K562 (cell line): ENCODE results near the gene HOTAIR. TPM values are rescaled to one million over a fixed set of nuclear protein-coding genes. Genes with fewer than 3 reads are reported as not detected.

ENCODE experiments used
- ATAC-seq: fragments of 200-7000 bp; cut with Tn5 transposase; 3 replicates; pipeline ENCODE4 v1.9.1; 2020; ENCODE audit warnings: moderate library complexity
- BruUV-seq: library from RNA; stranded (reverse); fragments of 400-500 nt; replicated peaks from 2 replicates; lab custom pipeline; 2021; lab: Mats Ljungman, UMichigan
- CTCF ChIA-PET: fragments of 300-600 bp; formaldehyde crosslinking; extraction: SDS; loops from one replicate; lab custom pipeline; 2021; ENCODE audit warnings: low intra/inter-chr PET ratio; lab: Yijun Ruan, JAX
- POLR2A ChIA-PET: fragments of 300-600, 350-650 bp; sonication (Branson Sonifier 250); formaldehyde crosslinking; extraction: SDS; loops from one replicate; lab custom pipeline; 2021; ENCODE audit warnings: antibody characterized with exemption, inconsistent platforms; lab: Yijun Ruan, JAX
- DNase-seq, 4 experiments: peaks; one replicate each; pipeline versions ENCODE4 v3.0.0 to v3.0.0-alpha.2; 2011 to 2018; ENCODE audit warnings: low spot score in 3 of 4, mixed read lengths in 3 of 4; ENCODE audit errors: extremely low read depth in 1 of 4
- FAIRE-seq: peaks from 2 replicates; lab custom pipeline; 2011; peaks lifted over from hg19 to GRCh38; lab: Jason Lieb, UNC
- H2AFZ ChIP-seq: 2 replicates; pipeline ENCODE4 v1.6.0; 2011; ENCODE audit warnings: low read depth, low read length, control low read depth, inconsistent platforms
- H3K27ac ChIP-seq: fragments of 200-600 bp; 3 replicates; pipeline ENCODE4 v1.8.0; 2011; ENCODE audit warnings: low read depth, mild to moderate bottlenecking, control low read depth, inconsistent platforms, low read length, moderate library complexity, mixed read lengths; ENCODE audit errors: extremely low read depth
- H3K27me3 ChIP-seq, 2 experiments: fragments of 300-600 bp in 1 of 2; 2 replicates in 1 of 2; 3 replicates in 1 of 2; pipeline versions ENCODE4 v1.6.0 to v1.8.0; 2011; ENCODE audit warnings: inconsistent platforms in 2 of 2, low read length in 2 of 2, mild to moderate bottlenecking in 1 of 2, mixed read lengths in 1 of 2, moderate library complexity in 1 of 2; ENCODE audit not compliant: control insufficient read depth in 2 of 2, insufficient read depth in 2 of 2
- H3K36me3 ChIP-seq: fragments of 300-600 bp; 3 replicates; pipeline ENCODE4 v1.8.0; 2011; ENCODE audit warnings: mild to moderate bottlenecking, low read length, inconsistent platforms; ENCODE audit not compliant: control insufficient read depth, insufficient read depth
- H3K4me1 ChIP-seq, 2 experiments: fragments of 200-600 bp in 1 of 2; replicated peaks in 1 of 2; 2 replicates in 1 of 2; 3 replicates in 1 of 2; pipeline versions ENCODE4 v1.5.1 to v1.8.0; 2011; ENCODE audit warnings: inconsistent platforms in 2 of 2, low read length in 2 of 2, mild to moderate bottlenecking in 1 of 2, mixed read lengths in 1 of 2, moderate library complexity in 1 of 2; ENCODE audit not compliant: control insufficient read depth in 2 of 2, insufficient read depth in 2 of 2
- H3K4me2 ChIP-seq: 2 replicates; pipeline ENCODE4 v1.6.1; 2011; ENCODE audit warnings: low read length, control low read depth, inconsistent platforms, mixed read lengths; ENCODE audit not compliant: insufficient read depth
- H3K4me3 ChIP-seq: fragments of 200-600 bp; sonication (generic), shearing (Covaris generic); 2 replicates; pipeline ENCODE4 v1.5.1; 2016; ENCODE audit warnings: control low read depth, inconsistent platforms
- H3K79me2 ChIP-seq: fragments of 200-600 bp; 3 replicates; pipeline ENCODE4 v1.8.0; 2011; ENCODE audit warnings: low read length, inconsistent platforms; ENCODE audit not compliant: control insufficient read depth, insufficient read depth
- H3K9ac ChIP-seq, 2 experiments: 2 replicates each; pipeline versions ENCODE4 v1.6.0 to v1.6.1; 2011; ENCODE audit warnings: low read depth in 2 of 2, low read length in 2 of 2, control low read depth in 1 of 2, inconsistent platforms in 1 of 2, mild to moderate bottlenecking in 1 of 2, mixed read lengths in 1 of 2; ENCODE audit not compliant: insufficient read depth in 1 of 2
- H3K9me1 ChIP-seq: one replicate; pipeline ENCODE4 v1.6.0; 2011; ENCODE audit warnings: inconsistent platforms, mild to moderate bottlenecking, low read length, moderate library complexity; ENCODE audit not compliant: control insufficient read depth, insufficient read depth
- H3K9me3 ChIP-seq: replicated peaks from 2 replicates; pipeline ENCODE4 v1.5.1; 2011; ENCODE audit warnings: low read depth, low read length, inconsistent platforms; ENCODE audit not compliant: control insufficient read depth, insufficient read depth
- H4K20me1 ChIP-seq: replicated peaks from 2 replicates; pipeline ENCODE4 v1.6.1; 2011; ENCODE audit warnings: low read length, inconsistent platforms, mixed read lengths; ENCODE audit not compliant: control insufficient read depth, insufficient read depth
- CREM ChIP-seq: IDR thresholded peaks from 2 replicates; pipeline ENCODE4 v1.6.1; 2014; ENCODE audit warnings: antibody characterized with exemption, low read depth
- FOXJ2 ChIP-seq: fragments of 200-800 bp; sonication (Bioruptor generic); IDR thresholded peaks from 2 replicates; pipeline ENCODE4 v1.6.1; 2016; ENCODE audit warnings: missing genetic modification characterization, missing compliant biosample characterization
- GATA2 ChIP-seq: sonication (generic); formaldehyde crosslinking; IDR thresholded peaks from 2 replicates; pipeline ENCODE4 v1.4.0; 2020; ENCODE audit warnings: mild to moderate bottlenecking, missing genetic modification reagents
- HBP1 ChIP-seq: fragments of 450-650 bp; formaldehyde crosslinking; IDR thresholded peaks from 2 replicates; pipeline ENCODE4 v1.4.0; 2022; ENCODE audit warnings: missing genetic modification characterization
- HINFP ChIP-seq: fragments of 450-650 bp; conservative IDR thresholded peaks from 2 replicates; pipeline ENCODE4 v1.6.1; 2016; ENCODE audit warnings: missing genetic modification characterization, low read depth, mild to moderate bottlenecking, control low read depth, missing compliant biosample characterization
- PHF8 ChIP-seq: fragments of 200-600 bp; sonication (generic); IDR thresholded peaks from 2 replicates; pipeline ENCODE4 v1.6.1; 2012; ENCODE audit warnings: mixed run types, mild to moderate bottlenecking, inconsistent platforms, low read length, moderate library complexity, borderline replicate concordance
- POLR2A ChIP-seq: fragments of 450-650 bp; conservative IDR thresholded peaks from 2 replicates; pipeline ENCODE4 v1.6.1; 2016
- PRDM10 ChIP-seq: fragments of 450-650 bp; IDR thresholded peaks from 2 replicates; pipeline ENCODE4 v1.6.1; 2018; ENCODE audit not compliant: partially characterized antibody
- RBM15 ChIP-seq: fragments of 200-400 bp; formaldehyde crosslinking; IDR thresholded peaks from 2 replicates; pipeline ENCODE4 v1.6.1; 2018; ENCODE audit warnings: mild to moderate bottlenecking, low read length, moderate library complexity; ENCODE audit not compliant: insufficient read depth
- SMAD3 ChIP-seq: fragments of 450-650 bp; formaldehyde crosslinking; conservative IDR thresholded peaks from 2 replicates; pipeline ENCODE4 v1.4.0; 2020; ENCODE audit warnings: mild to moderate bottlenecking
- TSC22D4 ChIP-seq: fragments of 450-650 bp; IDR thresholded peaks from 2 replicates; pipeline ENCODE4 v1.6.1; 2016; ENCODE audit warnings: missing genetic modification characterization, missing biosample characterization, control low read depth
- whole genome bisulfite sequencing: fragments of 100-300 bp; shearing (Covaris generic); methylation state at CpG from one replicate; pipeline ENCODE4 v1.1.6; 2016; ENCODE audit warnings: low coverage, mixed read lengths; ENCODE audit not compliant: insufficient coverage; ENCODE audit errors: missing lambda C conversion rate; 5-methylcytosine and 5-hydroxymethylcytosine counted together
- in situ Hi-C: fragments of 300-500 bp; cut with MboI; formaldehyde crosslinking; loops from 4 replicates; pipeline ENCODE4 v1.15.0; 2018; ENCODE audit warnings: inconsistent platforms, mixed read lengths
- intact Hi-C: fragments of 100-400 bp; cut with micrococcal nuclease; formaldehyde crosslinking; loops from 2 replicates; pipeline ENCODE4 v1.14.2; 2022
- polyA plus RNA-seq, 8 experiments: library from polyadenylated mRNA; depleted of rRNA in 4 of 8; stranded (reverse) in 5 of 8; unstranded in 3 of 8; fragments of >200 nt; fragmentation: Nextera tagmentation in 2 of 8; fragmentation: Illumina TruSeq in 1 of 8; extraction: Ambion mirVana in 2 of 8; extraction: Trizol in 1 of 8; gene quantifications; 2 replicates each; pipeline versions ENCODE4 v1.2.1 to v1.2.3, GENCODE V29; 2011 to 2014; ENCODE audit warnings: inconsistent platforms in 1 of 8, missing spikeins in 1 of 8
- total RNA-seq, 7 experiments: library from RNA; depleted of rRNA in 6 of 7; stranded (reverse); fragments of >200 nt in 6 of 7; fragmentation: Illumina TruSeq in 2 of 7; extraction: Trizol in 2 of 7; gene quantifications; 2 replicates each; pipeline versions ENCODE4 v1.2.1 to v1.2.3, GENCODE V29; 2011 to 2021; ENCODE audit warnings: low replicate concordance in 1 of 7
- TF ChIP-seq, protein P1 (sequence below): fragments of 250-450 bp; sonication (Bioruptor Pico); IDR thresholded peaks from 2 replicates; pipeline ENCODE4 v1.6.1; 2021; ENCODE audit warnings: mild to moderate bottlenecking

HOTAIR gene
- total and polyA plus RNA-seq, 9 of the 15 experiments (the other 6 are each of a cell fraction or from before 2014, with no cell fraction given) = 0.04 TPM; not detected in 8

- CTCF ChIA-PET = interaction anchor here (1.1 to 3.9 kb wide), 8 partner anchors 20 to 396 kb away, joined by 3 to 26 read pairs (median 8); no protein-coding TSS in a partner anchor
- no peaks in the 10 kb centered on the region; the same call in 1 of the 2 replicates for H4K20me1 ChIP-seq
- no peaks in the 10 kb centered on the region for H3K9me3 ChIP-seq
- no peak overlapping the region for H3K4me3 ChIP-seq
- H3K9ac ChIP-seq = no peak overlapping the region; a peak in 1 of 4 replicates
- peaks cover 20 to 39% of the 10 kb centered on the region in 2 experiments for H3K4me1 ChIP-seq
- no peak for TF ChIP-seq PRDM10
- no peak for TF ChIP-seq TSC22D4 (tag)
- no peak for TF ChIP-seq GATA2 (CRISPR knock-in tag)
- no peak for TF ChIP-seq RBM15
- no peak for TF ChIP-seq FOXJ2
- TF ChIP-seq CREM = no peak
- no peak for TF ChIP-seq PHF8
- no peak for TF ChIP-seq HINFP (tag)
- TF ChIP-seq, protein P1, sequence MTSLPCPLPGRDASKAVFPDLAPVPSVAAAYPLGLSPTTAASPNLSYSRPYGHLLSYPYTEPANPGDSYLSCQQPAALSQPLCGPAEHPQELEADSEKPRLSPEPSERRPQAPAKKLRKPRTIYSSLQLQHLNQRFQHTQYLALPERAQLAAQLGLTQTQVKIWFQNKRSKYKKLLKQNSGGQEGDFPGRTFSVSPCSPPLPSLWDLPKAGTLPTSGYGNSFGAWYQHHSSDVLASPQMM = no peak
- no peak for TF ChIP-seq SMAD3 (CRISPR knock-in tag)
- TF ChIP-seq POLR2A = no peak
- TF ChIP-seq HBP1 (CRISPR knock-in tag) = no peak
- H3K4me2 ChIP-seq = no peak overlapping the region
- no peaks in the 10 kb centered on the region for H3K9me1 ChIP-seq
- 56% methylated on average over 20 of the region's 30 CpGs for WGBS
- no peaks in the 10 kb centered on the region for H3K79me2 ChIP-seq
- intact Hi-C loops = loop anchor here (1.0 to 10.0 kb wide), 3 partner anchors 21 to 381 kb away; partner anchors contain the start of gene GPR84
- no peak overlapping the region for H2AFZ ChIP-seq
- H3K27ac ChIP-seq = no peak overlapping the region
- ATAC-seq (no peak), DNase-seq (no peak), FAIRE-seq (no peak)
- H3K27me3 ChIP-seq = peaks cover 22 to 27% of the 10 kb centered on the region in 2 experiments
- in situ Hi-C loops = loop anchor here (10.0 kb wide), 1 partner anchor 381 kb away; the partner anchor contains the start of gene GPR84
- no peaks in the 10 kb centered on the region for H3K36me3 ChIP-seq
- POLR2A ChIA-PET = interaction anchor here (1.0 to 1.2 kb wide), 2 partner anchors 17 to 212 kb away, joined by 3 to 4 read pairs; no protein-coding TSS in a partner anchor
- no TSS peak for BruUV-seq
Observed at GRCh38 chr12:53983950-53984572, 9.3 kb upstream of the HOTAIR start.
